Adrenal gland (tissue), 12 donors: Measurements from ENCODE around the gene ZNF384. TPM values are rescaled to one million over a fixed set of nuclear protein-coding genes. Genes with fewer than 3 reads are reported as not detected.
A peak's percentile ranks its signal among the peaks of the same experiment; 100 is the strongest.

Experiments used
- DNase-seq, 7 donors: peaks; one replicate each; pipeline ENCODE4 v3.0.0-alpha.2; 2019 to 2020
- H3K27ac ChIP-seq, 5 donors: fragments of 200-600 bp; sonication (generic) in 4 of 5; 1 replicate in 3 of 5; 2 replicates in 2 of 5; pipeline versions ENCODE4 v1.5.1 to v1.8.0; 2016 to 2020; ENCODE audit warnings: mild to moderate bottlenecking in 1 of 5
- H3K27me3 ChIP-seq: fragments of 200-600 bp; 2 replicates; pipeline ENCODE4 v1.8.0; 2021
- H3K36me3 ChIP-seq, 2 donors: fragments of 200-600 bp; replicated peaks in 1 of 2; 1 replicate in 1 of 2; 2 replicates in 1 of 2; pipeline versions ENCODE4 v1.5.1 to v1.8.0; 2018 to 2022
- H3K4me1 ChIP-seq, 2 donors: fragments of 200-600 bp; replicated peaks in 1 of 2; 1 replicate in 1 of 2; 2 replicates in 1 of 2; pipeline versions ENCODE4 v1.5.1 to v1.8.0; 2018 to 2021
- H3K4me3 ChIP-seq, 4 donors: fragments of 200-600 bp; sonication (generic) in 3 of 4; one replicate each; pipeline ENCODE4 v1.5.1; 2016 to 2018
- H3K9me3 ChIP-seq, 3 donors: fragments of 200-600 bp; sonication (generic) in 1 of 3; replicated peaks in 1 of 3; 1 replicate in 2 of 3; 2 replicates in 1 of 3; pipeline versions ENCODE4 v1.5.1 to v1.8.0; 2016 to 2021
- CTCF ChIP-seq, 6 experiments: fragments of 450-650 bp in 4 of 6; fragments of 200-600 bp in 2 of 6; sonication (generic) in 1 of 6; IDR thresholded peaks; 1 replicate in 5 of 6; 2 replicates in 1 of 6; pipeline versions ENCODE4 v1.5.1 to v1.8.0; 2016 to 2021; ENCODE audit warnings: antibody characterized with exemption in 6 of 6, mild to moderate bottlenecking in 2 of 6, moderate library complexity in 1 of 6
- POLR2A ChIP-seq, 2 donors: fragments of 450-650 bp; IDR thresholded peaks; one replicate each; pipeline ENCODE4 v1.6.1; 2017; ENCODE audit warnings: antibody characterized with exemption in 2 of 2, mild to moderate bottlenecking in 2 of 2, moderate library complexity in 1 of 2
- WGBS, 4 donors: extraction: QIAGEN DNeasy Blood & Tissue Kit in 2 of 4; methylation state at CpG; one replicate each; pipeline versions ENCODE4 v1.1.5 to v1.1.7; 2013 to 2017; 5-methylcytosine and 5-hydroxymethylcytosine counted together
- intact Hi-C, 2 donors: fragments of 100-400 bp; cut with DNase I; formaldehyde crosslinking; loops; one replicate each; pipeline versions ENCODE4 v1.14.1 to v1.15.0; 2022 to 2023
- polyA plus RNA-seq, 3 donors: library from polyadenylated mRNA; stranded (reverse); fragments of 200-250 nt in 2 of 3; fragments of 350-450 nt in 1 of 3; fragmentation: Illumina TruSeq in 1 of 3; extraction: RNeasy Lipid Tissue Mini Kit (QIAGEN cat#74804) in 1 of 3; gene quantifications; one replicate each; pipeline ENCODE4 v1.2.3, GENCODE V29; 2013 to 2014
- total RNA-seq, 9 donors: library from RNA; depleted of rRNA in 4 of 9; stranded (reverse); fragments of >200 nt in 4 of 9; fragments of 120-200 nt in 1 of 9; fragmentation: NEBNext Ultra II Directional in 1 of 9; extraction: Animal tissue kit (Norgen Biotek cat#: 25700) in 1 of 9; gene quantifications; one replicate each; pipeline versions ENCODE4 v1.1.0 to v1.2.4, GENCODE V29; 2013 to 2023
- donor health status: healthy with polysubstance abuse.
- donor health status: Bipolar disorder and iron deficiency.
- donor health status: DM: yes; HTN: yes; CAD: no.
- donor health status: DM: no; HTN: no; CAD: no.
- donor health status: DM: no; HTN: no; CAD: no.
- donor health status: DM: yes; HTN: yes; CAD: no.

Gene ZNF384
- total and polyA plus RNA-seq, 12 donors, result 19.9 to 71.2 (median 47.5) TPM

- no peak overlapping the region for H3K27ac ChIP-seq
- H3K9me3 ChIP-seq, result no peaks in the 10 kb centered on the region
- no peaks in the 10 kb centered on the region for H3K36me3 ChIP-seq
- H3K4me1 ChIP-seq, result no peaks in the 10 kb centered on the region
- no peaks in the 10 kb centered on the region for H3K27me3 ChIP-seq
- intact Hi-C loops, result no loop called here
- no peak for TF ChIP-seq POLR2A (IDR thresholded peaks at IDR 0.05)
- no peak for DNase-seq
- 88 to 96% (median 90%) methylated on average over 4 of the region's 4 CpGs for WGBS, 4 donors
- no peak overlapping the region for H3K4me3 ChIP-seq
These were observed 48.7 kb downstream of the ZNF384 start for GRCh38 chr12:6640497-6640896.

GRCh38 chr12:6639151-6639801 is 49.9 kb downstream of the ZNF384 start:
- no peaks in the 10 kb centered on the region for H3K36me3 ChIP-seq
- no peaks in the 10 kb centered on the region for H3K4me1 ChIP-seq
- 63 to 76% (median 67%) methylated on average over 11 of the region's 11 CpGs for WGBS, 4 donors
- no peak for DNase-seq
- peak overlapping the region in 1 of 5 donors; percentile 56 for H3K27ac ChIP-seq
- intact Hi-C loops, result loop anchor here in 1 of 2 donors (2.0 kb wide), 1 partner anchor 14 kb away; no protein-coding TSS in a partner anchor
- no peaks in the 10 kb centered on the region for H3K27me3 ChIP-seq
- no peaks in the 10 kb centered on the region for H3K9me3 ChIP-seq
- TF ChIP-seq POLR2A (IDR thresholded peaks at IDR 0.05) (no peak), CTCF (IDR thresholded peaks at IDR 0.05) (no peak)
- no peak overlapping the region for H3K4me3 ChIP-seq

- DNase-seq, result peak in 1 of 7 donors; percentile 30
- Histone ChIP-seq H3K36me3 (no peaks in the 10 kb centered on the region), H3K27me3 (no peaks in the 10 kb centered on the region), H3K27ac (peak overlapping the region in 1 of 5 donors; percentile 56), H3K4me3 (no peak overlapping the region), H3K4me1 (no peaks in the 10 kb centered on the region), H3K9me3 (no peaks in the 10 kb centered on the region)
- 74 to 79% (median 77%) methylated on average over 7 to 9 of the region's 9 CpGs for WGBS, 4 donors
- no peak for TF ChIP-seq POLR2A (IDR thresholded peaks at IDR 0.05)
- intact Hi-C loops, result loop anchor here in 1 of 2 donors (2.0 kb wide), 1 partner anchor 14 kb away; no protein-coding TSS in a partner anchor
These were observed 50.9 kb downstream of the ZNF384 start for GRCh38 chr12:6638305-6638704.

GRCh38 chr12:6635856-6636531 is 53.2 kb downstream of the ZNF384 start, which contains the start of gene LPAR5:
LPAR5 (minus strand) TSS chr12:6635959; CDS start chr12:6621248, 14,711 bp downstream.
- intact Hi-C loops, result no loop called here
- Histone ChIP-seq H3K36me3 (no peaks in the 10 kb centered on the region), H3K27ac (peak within 1 kb of the TSS in 2 of 5 donors; percentile 59 to 69), H3K4me3 (no peak within 1 kb of the TSS), H3K27me3 (no peaks in the 10 kb centered on the region), H3K4me1 (peaks cover 0 to 7% of the 10 kb centered on the region in 2 donors), H3K9me3 (no peaks in the 10 kb centered on the region)
- TF ChIP-seq CTCF (IDR thresholded peaks at IDR 0.05), result no peak
- TF ChIP-seq POLR2A (IDR thresholded peaks at IDR 0.05), result peak in 1 of 2 donors; percentile 6
- peak in 3 of 7 donors; percentile 23 to 43 (median 33) for DNase-seq
- 59 to 64% (median 61%) methylated on average over 14 to 18 of the region's 18 CpGs for WGBS, 4 donors

GRCh38 chr12:6635375-6635855 is 53.8 kb downstream of the ZNF384 start:
- Histone ChIP-seq H3K27ac (peak overlapping the region in 2 of 5 donors; percentile 59 to 69), H3K27me3 (no peaks in the 10 kb centered on the region), H3K4me3 (no peak overlapping the region), H3K4me1 (peaks cover 0 to 7% of the 10 kb centered on the region in 2 donors), H3K36me3 (no peaks in the 10 kb centered on the region), H3K9me3 (no peaks in the 10 kb centered on the region)
- intact Hi-C loops, result no loop called here
- whole genome bisulfite sequencing, 4 donors, result 46 to 79% (median 65%) methylated on average over 4 to 5 of the region's 5 CpGs
- no peak for TF ChIP-seq CTCF (IDR thresholded peaks at IDR 0.05)
- TF ChIP-seq POLR2A (IDR thresholded peaks at IDR 0.05), result no peak
- DNase-seq, result no peak
